ENCODE data around the gene NLN. TPM values are rescaled to one million over a fixed set of nuclear protein-coding genes. Genes with fewer than 3 reads are reported as not detected.

The NLN gene
- total and polyA plus RNA-seq, 2 donors (not counting 1 experiment from before 2014, with no cell fraction given) = 29.2 to 33.7 TPM

- Histone ChIP-seq H4K20me1 (ENCODE audit: control insufficient read depth, extremely low read depth, insufficient read depth, low read length) (no peaks in the 10 kb centered on the region), H3K9me3 (ENCODE audit: control insufficient read depth, insufficient read depth, low read depth, low read length) (no peaks in the 10 kb centered on the region), H2AFZ (ENCODE audit: low read length) (no peak overlapping the region), H3K4me1 (ENCODE audit: control insufficient read depth, extremely low read depth, insufficient read depth, low read length) (no peaks in the 10 kb centered on the region), H3K36me3 (ENCODE audit: control insufficient read depth, insufficient read depth, low read length) (no peaks in the 10 kb centered on the region), H3K4me3 (replicated peaks in 1 of 4; ENCODE audit: control extremely low read depth in 1 of 4, insufficient read depth in 1 of 4, low read depth in 3 of 4, low read length in 4 of 4) (no peak overlapping the region), H3K4me2 (ENCODE audit: extremely low read depth, insufficient read depth, low read length) (no peak overlapping the region), H3K79me2 (ENCODE audit: control insufficient read depth, insufficient read depth, low read length) (no peaks in the 10 kb centered on the region), H3K27ac (ENCODE audit: insufficient read depth, low read length) (no peak overlapping the region), H3K27me3 (ENCODE audit: control insufficient read depth, insufficient read depth, low read length) (no peaks in the 10 kb centered on the region), H3K9ac (ENCODE audit: insufficient read depth, low read length) (no peak overlapping the region)
- TF ChIP-seq CTCF (conservative IDR thresholded peaks at IDR 0.05 in 1 of 2, IDR thresholded peaks at IDR 0.05 in 1 of 2; ENCODE audit: low read depth in 1 of 2, low read length in 2 of 2) = no peak
- TF ChIP-seq EZH2 (IDR thresholded peaks at IDR 0.05; ENCODE audit: low read length, missing control alignments) = no peak
- DNase-seq (ENCODE audit: low read depth in 2 of 2) = peak in 1 of 2 donors; percentile 21
Measured at GRCh38 chr5:65708145-65708544, 13.9 kb upstream of the NLN start.

GRCh38 chr5:65718576-65719310 lies 3.3 kb upstream of the NLN start:
- H3K27ac ChIP-seq (ENCODE audit: insufficient read depth, low read length) = no peak overlapping the region
- no peak overlapping the region for H2AFZ ChIP-seq (ENCODE audit: low read length)
- H3K36me3 ChIP-seq (ENCODE audit: control insufficient read depth, insufficient read depth, low read length) = no peaks in the 10 kb centered on the region
- peaks cover 2% of the 10 kb centered on the region for H3K4me1 ChIP-seq (ENCODE audit: control insufficient read depth, extremely low read depth, insufficient read depth, low read length)
- H3K9me3 ChIP-seq (ENCODE audit: control insufficient read depth, insufficient read depth, low read depth, low read length) = no peaks in the 10 kb centered on the region
- no peak for DNase-seq (ENCODE audit: low read depth in 2 of 2)
- H4K20me1 ChIP-seq (ENCODE audit: control insufficient read depth, extremely low read depth, insufficient read depth, low read length) = no peaks in the 10 kb centered on the region
- no peak for TF ChIP-seq CTCF (conservative IDR thresholded peaks at IDR 0.05 in 1 of 2, IDR thresholded peaks at IDR 0.05 in 1 of 2; ENCODE audit: low read depth in 1 of 2, low read length in 2 of 2)
- no peak for TF ChIP-seq EZH2 (IDR thresholded peaks at IDR 0.05; ENCODE audit: low read length, missing control alignments)
- peaks cover 11% of the 10 kb centered on the region for H3K79me2 ChIP-seq (ENCODE audit: control insufficient read depth, insufficient read depth, low read length)
- H3K27me3 ChIP-seq (ENCODE audit: control insufficient read depth, insufficient read depth, low read length) = no peaks in the 10 kb centered on the region
- no peak overlapping the region for H3K4me2 ChIP-seq (ENCODE audit: extremely low read depth, insufficient read depth, low read length)
- no peak overlapping the region for H3K9ac ChIP-seq (ENCODE audit: insufficient read depth, low read length)
- H3K4me3 ChIP-seq (replicated peaks in 1 of 4; ENCODE audit: control extremely low read depth in 1 of 4, insufficient read depth in 1 of 4, low read depth in 3 of 4, low read length in 4 of 4) = no peak overlapping the region

GRCh38 chr5:65721050-65721719 lies 820 bp upstream of the NLN start:
- Histone ChIP-seq H3K27me3 (ENCODE audit: control insufficient read depth, insufficient read depth, low read length) (no peaks in the 10 kb centered on the region), H3K4me2 (ENCODE audit: extremely low read depth, insufficient read depth, low read length) (peak overlapping the region; percentile 99), H3K9ac (ENCODE audit: insufficient read depth, low read length) (peak overlapping the region; percentile 88), H3K27ac (ENCODE audit: insufficient read depth, low read length) (peak overlapping the region; percentile 73), H3K36me3 (ENCODE audit: control insufficient read depth, insufficient read depth, low read length) (no peaks in the 10 kb centered on the region), H2AFZ (ENCODE audit: low read length) (peak overlapping the region; percentile 79), H3K79me2 (ENCODE audit: control insufficient read depth, insufficient read depth, low read length) (peaks cover 17% of the 10 kb centered on the region), H3K9me3 (ENCODE audit: control insufficient read depth, insufficient read depth, low read depth, low read length) (no peaks in the 10 kb centered on the region), H4K20me1 (ENCODE audit: control insufficient read depth, extremely low read depth, insufficient read depth, low read length) (no peaks in the 10 kb centered on the region), H3K4me3 (replicated peaks in 1 of 4; ENCODE audit: control extremely low read depth in 1 of 4, insufficient read depth in 1 of 4, low read depth in 3 of 4, low read length in 4 of 4) (peak overlapping the region; percentile 68 to 96 (median 92)), H3K4me1 (ENCODE audit: control insufficient read depth, extremely low read depth, insufficient read depth, low read length) (peaks cover 2% of the 10 kb centered on the region)
- peak; percentile 74 to 79 for DNase-seq (ENCODE audit: low read depth in 2 of 2)
- no peak for TF ChIP-seq EZH2 (IDR thresholded peaks at IDR 0.05; ENCODE audit: low read length, missing control alignments)
- no peak for TF ChIP-seq CTCF (conservative IDR thresholded peaks at IDR 0.05 in 1 of 2, IDR thresholded peaks at IDR 0.05 in 1 of 2; ENCODE audit: low read depth in 1 of 2, low read length in 2 of 2)

All from fibroblast of lung (primary cell).